Immature natural killer cell (primary cell): Measurements from ENCODE around the gene MSANTD7. TPM values are rescaled to one million over a fixed set of nuclear protein-coding genes. Genes with fewer than 3 reads are reported as not detected.
"Not testable (repeated sequence)": the region's sequence is repeated elsewhere in the genome, so short reads cannot be mapped to it uniquely, and the experiment has no call there.

ENCODE experiments used
- DNase-seq, 3 donors: peaks; one replicate each; pipeline ENCODE4 v3.0.0; 2022; ENCODE audit warnings: mixed read lengths in 1 of 3
- H3K27ac Mint-ChIP-seq, 6 donors: one replicate each; pipeline ENCODE4 v1.8.0; 2020; ENCODE audit warnings: mixed read lengths in 6 of 6, mild to moderate bottlenecking in 5 of 6, inconsistent platforms in 4 of 6, moderate library complexity in 3 of 6
- H3K27me3 Mint-ChIP-seq, 3 donors: one replicate each; pipeline ENCODE4 v1.8.0; 2020 to 2021; ENCODE audit warnings: low read depth in 3 of 3, mild to moderate bottlenecking in 3 of 3, mixed read lengths in 3 of 3, moderate library complexity in 3 of 3, inconsistent platforms in 1 of 3
- H3K36me3 Mint-ChIP-seq, 3 donors: one replicate each; pipeline ENCODE4 v1.8.0; 2020; ENCODE audit warnings: mixed read lengths in 3 of 3, inconsistent platforms in 2 of 3, mild to moderate bottlenecking in 2 of 3
- H3K4me1 Mint-ChIP-seq, 2 donors: one replicate each; pipeline ENCODE4 v1.8.0; 2020; ENCODE audit warnings: inconsistent platforms in 2 of 2, mild to moderate bottlenecking in 2 of 2, mixed read lengths in 2 of 2, moderate library complexity in 1 of 2
- H3K4me3 Mint-ChIP-seq, 5 donors: one replicate each; pipeline ENCODE4 v1.8.0; 2020; ENCODE audit warnings: mild to moderate bottlenecking in 5 of 5, mixed read lengths in 5 of 5, inconsistent platforms in 3 of 5, moderate library complexity in 3 of 5
- H3K9me3 Mint-ChIP-seq, 6 donors: one replicate each; pipeline ENCODE4 v1.8.0; 2020; ENCODE audit warnings: mild to moderate bottlenecking in 6 of 6, mixed read lengths in 6 of 6, inconsistent platforms in 4 of 6, moderate library complexity in 3 of 6
- polyA plus RNA-seq, 3 donors: library from polyadenylated mRNA; unstranded; fragments of 300-500 nt; fragmentation: Illumina TruSeq; gene quantifications; one replicate each; pipeline ENCODE4 v1.2.3, GENCODE V29; 2021

Gene MSANTD7
- 10 to 100 TPM; 10.1 to 21.3 (median 13.6) TPM for polyA plus RNA-seq

GRCh38 chr10:14837757-14838581 lies at the start of gene MSANTD7, which contains the start of the genes CDNF and HSPA14:
MSANTD7 (plus strand) TSS chr10:14838306; CDS start chr10:14842285, 3,979 bp downstream.
CDNF (minus strand) TSS chr10:14838037; CDS start chr10:14837946, 91 bp downstream.
HSPA14 (plus strand) TSS chr10:14838306; CDS start chr10:14838403, 97 bp downstream.
- H3K27ac Mint-ChIP-seq: peak within 1 kb of the TSS; percentile 94 to 99 (median 98)
- H3K9me3 Mint-ChIP-seq: no peaks in the 10 kb centered on the region
- peaks cover 6 to 9% (median 7%) of the 10 kb centered on the region in 3 donors for H3K27me3 Mint-ChIP-seq
- H3K4me3 Mint-ChIP-seq: peak within 1 kb of the TSS; percentile 87 to 97 (median 97)
- peaks cover 0 to 9% (median 7%) of the 10 kb centered on the region in 3 donors for H3K36me3 Mint-ChIP-seq
- peak; percentile 99 for DNase-seq
- peaks cover 25 to 36% of the 10 kb centered on the region in 2 donors for H3K4me1 Mint-ChIP-seq

- Mint-ChIP-seq H3K9me3 (no peaks in the 10 kb centered on the region), H3K27me3 (no peaks in the 10 kb centered on the region), H3K4me1 (no peaks in the 10 kb centered on the region), H3K36me3 (no peaks in the 10 kb centered on the region), H3K4me3 (no peak overlapping the region), H3K27ac (no peak overlapping the region)
- DNase-seq: no peak
These were observed 39.5 kb upstream of the MSANTD7 start for GRCh38 chr10:14798636-14799035.

GRCh38 chr10:14800397-14800796 lies 37.7 kb upstream of the MSANTD7 start:
- no peak for DNase-seq
- H3K4me3 Mint-ChIP-seq: no peak overlapping the region
- H3K4me1 Mint-ChIP-seq: no peaks in the 10 kb centered on the region
- H3K9me3 Mint-ChIP-seq: no peaks in the 10 kb centered on the region
- H3K36me3 Mint-ChIP-seq: no peaks in the 10 kb centered on the region
- no peak overlapping the region for H3K27ac Mint-ChIP-seq
- H3K27me3 Mint-ChIP-seq: no peaks in the 10 kb centered on the region

GRCh38 chr10:14801723-14802122 lies 36.4 kb upstream of the MSANTD7 start:
- no peaks in the 10 kb centered on the region for H3K27me3 Mint-ChIP-seq
- H3K9me3 Mint-ChIP-seq: no peaks in the 10 kb centered on the region
- no peak overlapping the region for H3K27ac Mint-ChIP-seq
- H3K4me1 Mint-ChIP-seq: no peaks in the 10 kb centered on the region
- no peak overlapping the region for H3K4me3 Mint-ChIP-seq
- DNase-seq: no peak
- no peaks in the 10 kb centered on the region for H3K36me3 Mint-ChIP-seq

- Mint-ChIP-seq H3K27me3 (peaks cover 0 to 1% (median 1%) of the 10 kb centered on the region in 3 donors), H3K27ac (no peak overlapping the region), H3K4me3 (no peak overlapping the region), H3K36me3 (no peaks in the 10 kb centered on the region), H3K9me3 (no peaks in the 10 kb centered on the region), H3K4me1 (no peaks in the 10 kb centered on the region)
- no peak for DNase-seq
These were observed 34.3 kb upstream of the MSANTD7 start for GRCh38 chr10:14803827-14804226.

- H3K4me3 Mint-ChIP-seq: no peak overlapping the region
- no peaks in the 10 kb centered on the region for H3K4me1 Mint-ChIP-seq
- H3K27ac Mint-ChIP-seq: no peak overlapping the region
- H3K36me3 Mint-ChIP-seq: no peaks in the 10 kb centered on the region
- peaks cover 1 to 4% (median 1%) of the 10 kb centered on the region in 3 donors for H3K27me3 Mint-ChIP-seq
- DNase-seq: no peak
- no peaks in the 10 kb centered on the region for H3K9me3 Mint-ChIP-seq
These were observed 31.8 kb upstream of the MSANTD7 start for GRCh38 chr10:14806318-14806717.

- DNase-seq: no peak
- no peak overlapping the region for H3K27ac Mint-ChIP-seq
- no peak overlapping the region for H3K4me3 Mint-ChIP-seq
- peaks cover 7 to 11% of the 10 kb centered on the region in 2 donors for H3K4me1 Mint-ChIP-seq
- peaks cover 1 to 4% (median 4%) of the 10 kb centered on the region in 3 donors for H3K27me3 Mint-ChIP-seq
- H3K36me3 Mint-ChIP-seq: no peaks in the 10 kb centered on the region
- no peaks in the 10 kb centered on the region for H3K9me3 Mint-ChIP-seq
These were observed 26.8 kb upstream of the MSANTD7 start for GRCh38 chr10:14810969-14811953.

GRCh38 chr10:14812271-14812670 lies 25.8 kb upstream of the MSANTD7 start:
- Mint-ChIP-seq H3K27ac (no peak overlapping the region), H3K27me3 (peaks cover 0 to 5% (median 4%) of the 10 kb centered on the region in 3 donors), H3K9me3 (peaks cover 0 to 2% (median 0%) of the 10 kb centered on the region in 6 donors), H3K4me3 (peak overlapping the region; percentile 51 to 78 (median 76)), H3K36me3 (no peaks in the 10 kb centered on the region), H3K4me1 (peaks cover 7 to 11% of the 10 kb centered on the region in 2 donors)
- DNase-seq: peak in 1 of 3 donors; percentile 7

- H3K4me3 Mint-ChIP-seq: no peak overlapping the region
- H3K27me3 Mint-ChIP-seq: peaks cover 0 to 3% (median 1%) of the 10 kb centered on the region in 3 donors
- peaks cover 7 to 11% of the 10 kb centered on the region in 2 donors for H3K4me1 Mint-ChIP-seq
- H3K36me3 Mint-ChIP-seq: peaks cover 0 to 6% (median 0%) of the 10 kb centered on the region in 3 donors
- DNase-seq: no peak
- peaks cover 0 to 2% (median 0%) of the 10 kb centered on the region in 6 donors for H3K9me3 Mint-ChIP-seq
- no peak overlapping the region for H3K27ac Mint-ChIP-seq
These were observed 22.4 kb upstream of the MSANTD7 start for GRCh38 chr10:14815681-14816080.

GRCh38 chr10:14816717-14817116 lies 21.4 kb upstream of the MSANTD7 start:
- not testable (repeated sequence) for H3K36me3 Mint-ChIP-seq

GRCh38 chr10:14820010-14820774 lies 17.9 kb upstream of the MSANTD7 start:
- peaks cover 0 to 3% (median 0%) of the 10 kb centered on the region in 3 donors for H3K27me3 Mint-ChIP-seq
- no peak for DNase-seq
- H3K4me1 Mint-ChIP-seq: no peaks in the 10 kb centered on the region

More at GRCh38 chr10:14816717-14817116, 21.4 kb upstream of the MSANTD7 start:
- peaks cover 7 to 11% of the 10 kb centered on the region in 2 donors for H3K4me1 Mint-ChIP-seq
- H3K27ac Mint-ChIP-seq, H3K27me3 Mint-ChIP-seq, DNase-seq, H3K9me3 Mint-ChIP-seq, H3K4me3 Mint-ChIP-seq: not testable (repeated sequence)

GRCh38 chr10:14820775-14821154 lies 17.3 kb upstream of the MSANTD7 start:
- Mint-ChIP-seq H3K4me1 (no peaks in the 10 kb centered on the region), H3K4me3 (no peak overlapping the region), H3K27ac (no peak overlapping the region)

More at GRCh38 chr10:14820010-14820774, 17.9 kb upstream of the MSANTD7 start:
- peaks cover 0 to 2% (median 0%) of the 10 kb centered on the region in 6 donors for H3K9me3 Mint-ChIP-seq
- H3K27ac Mint-ChIP-seq: no peak overlapping the region
- H3K4me3 Mint-ChIP-seq: no peak overlapping the region
- peaks cover 0 to 6% (median 0%) of the 10 kb centered on the region in 3 donors for H3K36me3 Mint-ChIP-seq

More at GRCh38 chr10:14820775-14821154, 17.3 kb upstream of the MSANTD7 start:
- Mint-ChIP-seq H3K36me3 (peaks cover 0 to 6% (median 0%) of the 10 kb centered on the region in 3 donors), H3K27me3 (peaks cover 0 to 3% (median 0%) of the 10 kb centered on the region in 3 donors), H3K9me3 (peaks cover 0 to 2% (median 0%) of the 10 kb centered on the region in 6 donors)
- no peak for DNase-seq
